K562 (cell line): Measurements from ENCODE around the gene CD151. TPM values are rescaled to one million over a fixed set of nuclear protein-coding genes. Genes with fewer than 3 reads are reported as not detected.

Experiments
- ARID4B ChIP-seq: sonication (generic); formaldehyde crosslinking; IDR thresholded peaks from 2 replicates; pipeline ENCODE4 v1.8.0; 2022; ENCODE audit warnings: mild to moderate bottlenecking, missing genetic modification reagents
- ARNT ChIP-seq, 2 experiments: fragments of 450-650 bp; IDR thresholded peaks; 2 replicates each; pipeline ENCODE4 v1.6.1; 2016; ENCODE audit warnings: mild to moderate bottlenecking in 1 of 2
- BCOR ChIP-seq: fragments of 450-650 bp; IDR thresholded peaks from 2 replicates; pipeline ENCODE4 v1.6.1; 2016
- CHAMP1 ChIP-seq: fragments of 450-650 bp; IDR thresholded peaks from 2 replicates; pipeline ENCODE4 v1.6.1; 2016; ENCODE audit warnings: mild to moderate bottlenecking
- DNMT1 ChIP-seq: fragments of 450-650 bp; IDR thresholded peaks from 2 replicates; pipeline ENCODE4 v1.6.1; 2016; ENCODE audit warnings: antibody characterized with exemption, mild to moderate bottlenecking
- DPF2 ChIP-seq: fragments of 450-650 bp; IDR thresholded peaks from 2 replicates; pipeline ENCODE4 v1.6.1; 2016
- ELK1 ChIP-seq: sonication (generic); formaldehyde crosslinking; IDR thresholded peaks from 2 replicates; pipeline ENCODE4 v1.8.1; 2022; ENCODE audit warnings: missing genetic modification reagents
- ILK ChIP-seq: fragments of 450-650 bp; IDR thresholded peaks from 2 replicates; pipeline ENCODE4 v1.6.1; 2016; ENCODE audit warnings: missing genetic modification characterization, low read depth, mild to moderate bottlenecking, missing compliant biosample characterization, moderate library complexity, borderline replicate concordance
- KDM2B ChIP-seq: fragments of 250-450 bp; sonication (Bioruptor Pico); IDR thresholded peaks from 2 replicates; pipeline ENCODE4 v1.8.0; 2021; ENCODE audit warnings: mild to moderate bottlenecking, moderate library complexity
- KDM5B ChIP-seq: fragments of 200-600 bp; sonication (generic); IDR thresholded peaks from 2 replicates; pipeline ENCODE4 v1.6.1; 2012; ENCODE audit warnings: low read depth, mild to moderate bottlenecking, moderate library complexity, low read length, control low read depth, inconsistent platforms; ENCODE audit not compliant: insufficient replicate concordance
- KLF6 ChIP-seq: fragments of 250-450 bp; sonication (Bioruptor Pico); IDR thresholded peaks from 2 replicates; pipeline ENCODE4 v1.4.0; 2020; ENCODE audit warnings: mild to moderate bottlenecking, moderate library complexity, borderline replicate concordance
- MNT ChIP-seq, 2 experiments: fragments of 450-650 bp; conservative IDR thresholded peaks; 2 replicates each; pipeline ENCODE4 v1.6.1; 2017; ENCODE audit warnings: mild to moderate bottlenecking in 2 of 2, moderate library complexity in 2 of 2
- MYC ChIP-seq, 2 experiments: fragments of 250-450 bp in 1 of 2; sonication (Bioruptor Pico) in 1 of 2; IDR thresholded peaks; 2 replicates each; pipeline versions ENCODE4 v1.5.1 to v1.6.1; 2012 to 2021; ENCODE audit warnings: low read depth in 2 of 2, borderline replicate concordance in 1 of 2, improper control_type of control experiment in 1 of 2, low read length in 1 of 2, mild to moderate bottlenecking in 1 of 2, moderate library complexity in 1 of 2
- PCBP1 ChIP-seq: fragments of 200-400 bp; formaldehyde crosslinking; IDR thresholded peaks from 2 replicates; pipeline ENCODE4 v1.6.1; 2018; ENCODE audit warnings: mild to moderate bottlenecking, low read depth, low read length; ENCODE audit not compliant: poor library complexity, severe bottlenecking
- SMC3 ChIP-seq: conservative IDR thresholded peaks from 2 replicates; pipeline ENCODE4 v1.6.1; 2011; ENCODE audit warnings: low read depth, low read length, improper control_type of control experiment; ENCODE audit not compliant: insufficient read depth
- SP1 ChIP-seq: sonication (generic); formaldehyde crosslinking; IDR thresholded peaks from 2 replicates; pipeline ENCODE4 v1.8.1; 2022; ENCODE audit warnings: mild to moderate bottlenecking, missing genetic modification reagents
- SUPT5H ChIP-seq: fragments of 450-650 bp; IDR thresholded peaks from 2 replicates; pipeline ENCODE4 v1.6.1; 2016
- ZBED1 ChIP-seq: IDR thresholded peaks from 2 replicates; pipeline ENCODE4 v1.6.1; 2014
- ZBTB1 ChIP-seq: sonication (generic); formaldehyde crosslinking; IDR thresholded peaks from 2 replicates; pipeline ENCODE4 v1.8.1; 2023; ENCODE audit warnings: missing genetic modification reagents, low read depth, mild to moderate bottlenecking, borderline replicate concordance
- polyA plus RNA-seq, 8 experiments: library from polyadenylated mRNA; depleted of rRNA in 4 of 8; stranded (reverse) in 5 of 8; unstranded in 3 of 8; fragments of >200 nt; fragmentation: Nextera tagmentation in 2 of 8; fragmentation: Illumina TruSeq in 1 of 8; extraction: Ambion mirVana in 2 of 8; extraction: Trizol in 1 of 8; gene quantifications; 2 replicates each; pipeline versions ENCODE4 v1.2.1 to v1.2.3, GENCODE V29; 2011 to 2014; ENCODE audit warnings: inconsistent platforms in 1 of 8, missing spikeins in 1 of 8
- total RNA-seq, 7 experiments: library from RNA; depleted of rRNA in 6 of 7; stranded (reverse); fragments of >200 nt in 6 of 7; fragmentation: Illumina TruSeq in 2 of 7; extraction: Trizol in 2 of 7; gene quantifications; 2 replicates each; pipeline versions ENCODE4 v1.2.1 to v1.2.3, GENCODE V29; 2011 to 2021; ENCODE audit warnings: low replicate concordance in 1 of 7

CD151 gene
- total and polyA plus RNA-seq, 9 of the 15 experiments (the other 6 are each of a cell fraction or from before 2014, with no cell fraction given), result 2.3 to 187 (median 140) TPM

GRCh38 chr11:832529-833113 is at the start of gene CD151 (continued):
- TF ChIP-seq PCBP1 (peak; percentile 24), SP1 (peak; percentile 50; the same call in 1 of the 2 replicates), CHAMP1 (no peak), DNMT1 (no peak), SUPT5H (peak; percentile 52), KDM2B (no peak), MYC (IDR thresholded peaks at IDR 0.05; ENCODE audit: low read depth, low read length) (0 out of 2 replicates have a peak, but pooled peaks have one; percentile 31), MYC (CRISPR knock-in tag; IDR thresholded peaks at IDR 0.05; ENCODE audit: borderline replicate concordance, low read depth) (no peak), ARID4B (CRISPR knock-in tag) (peak; percentile 25; the same call in 1 of the 2 replicates), KDM5B (peak; percentile 27), ZBED1 (no peak), ZBTB1 (CRISPR knock-in tag) (0 out of 2 replicates have a peak, but pooled peaks have one; percentile 46), SMC3 (no peak), BCOR (no peak), DPF2 (peak; percentile 52; the same call in 1 of the 2 replicates), ARNT (IDR thresholded peaks at IDR 0.05) (no peak), KLF6 (CRISPR knock-in tag) (no peak), ILK (no peak), MNT (conservative IDR thresholded peaks at IDR 0.05) (peak in 1 of 2 experiments; percentile 31; a peak in 1 of 4 replicates), ELK1 (CRISPR knock-in tag) (no peak)
